Endothelial cell of umbilical vein (primary cell): ENCODE data around the gene EVC. TPM values are rescaled to one million over a fixed set of nuclear protein-coding genes. Genes with fewer than 3 reads are reported as not detected.

ENCODE experiments used
- BruUV-seq: library from RNA; stranded (reverse); fragments of 400-500 nt; replicated peaks from 2 replicates; lab custom pipeline; 2021; lab: Mats Ljungman, UMichigan
- CTCF ChIA-PET: fragments of 300-600, 350-600 bp; sonication (Branson Sonifier 250); formaldehyde crosslinking; loops from one replicate; lab custom pipeline; 2021; ENCODE audit warnings: antibody characterized with exemption, inconsistent platforms; lab: Charles Lee
- POLR2A ChIA-PET: fragments of 300-600, 350-600 bp; sonication (Branson Sonifier 250); formaldehyde crosslinking; loops from one replicate; lab custom pipeline; 2021; ENCODE audit warnings: antibody characterized with exemption, inconsistent platforms; lab: Charles Lee
- DNase-seq: peaks from one replicate; pipeline ENCODE4 v3.0.0-alpha.2; 2011; ENCODE audit warnings: low read depth, low spot score
- FAIRE-seq: peaks from 2 replicates; lab custom pipeline; 2011; peaks lifted over from hg19 to GRCh38; lab: Jason Lieb, UNC
- H2AFZ ChIP-seq: 2 replicates; pipeline ENCODE4 v1.6.0; 2012; ENCODE audit warnings: low read depth, low read length, control low read depth, inconsistent platforms
- H3K27ac ChIP-seq: 2 replicates; pipeline ENCODE4 v1.5.1; 2011; ENCODE audit warnings: low read depth, mild to moderate bottlenecking, control low read depth, low read length, moderate library complexity; ENCODE audit not compliant: insufficient read depth
- H3K27me3 ChIP-seq, 2 experiments: 2 replicates each; pipeline versions ENCODE4 v1.6.0 to v1.6.1; 2011; ENCODE audit warnings: low read length in 2 of 2, mixed read lengths in 1 of 2; ENCODE audit not compliant: control insufficient read depth in 2 of 2, insufficient read depth in 2 of 2
- H3K36me3 ChIP-seq, 2 experiments: 2 replicates in 1 of 2; 3 replicates in 1 of 2; pipeline ENCODE4 v1.5.1; 2011; ENCODE audit warnings: low read length in 2 of 2, mild to moderate bottlenecking in 1 of 2, moderate library complexity in 1 of 2; ENCODE audit not compliant: control insufficient read depth in 2 of 2, insufficient read depth in 2 of 2; ENCODE audit errors: extremely low read depth in 1 of 2
- H3K4me1 ChIP-seq: 3 replicates; pipeline ENCODE4 v1.5.1; 2011; ENCODE audit warnings: mild to moderate bottlenecking, low read length; ENCODE audit not compliant: control insufficient read depth, insufficient read depth; ENCODE audit errors: extremely low read depth
- H3K4me2 ChIP-seq: 2 replicates; pipeline ENCODE4 v1.6.1; 2011; ENCODE audit warnings: low read length, control low read depth, mixed read lengths; ENCODE audit not compliant: insufficient read depth
- H3K4me3 ChIP-seq, 3 experiments: fragments of 200-600 bp in 1 of 3; sonication (generic), shearing (Covaris generic) in 1 of 3; replicated peaks in 1 of 3; 2 replicates each; pipeline ENCODE4 v1.5.1; 2011 to 2016; ENCODE audit warnings: control low read depth in 3 of 3, low read length in 3 of 3, mild to moderate bottlenecking in 2 of 3, inconsistent platforms in 1 of 3, low read depth in 1 of 3, moderate library complexity in 1 of 3; ENCODE audit not compliant: insufficient read depth in 1 of 3
- H3K79me2 ChIP-seq: 2 replicates; pipeline ENCODE4 v1.6.0; 2012; ENCODE audit warnings: low read length, inconsistent platforms; ENCODE audit not compliant: control insufficient read depth, insufficient read depth
- H3K9ac ChIP-seq: replicated peaks from 2 replicates; pipeline ENCODE3; 2011; ENCODE audit warnings: low read length, control low read depth; ENCODE audit not compliant: insufficient read depth; ENCODE audit errors: extremely low read depth
- H3K9me1 ChIP-seq: replicated peaks from 3 replicates; pipeline ENCODE4 v1.6.0; 2011; ENCODE audit warnings: mild to moderate bottlenecking, low read length; ENCODE audit not compliant: control insufficient read depth, insufficient read depth; ENCODE audit errors: extremely low read depth
- H3K9me3 ChIP-seq: replicated peaks from 2 replicates; pipeline ENCODE4 v1.5.1; 2012; ENCODE audit warnings: low read length, inconsistent platforms; ENCODE audit not compliant: control insufficient read depth, insufficient read depth
- H4K20me1 ChIP-seq: replicated peaks from 2 replicates; pipeline ENCODE3; 2011; ENCODE audit warnings: mild to moderate bottlenecking, low read length; ENCODE audit not compliant: control insufficient read depth, insufficient read depth; ENCODE audit errors: extremely low read depth
- EZH2 ChIP-seq: IDR thresholded peaks from 2 replicates; pipeline ENCODE4 v1.6.1; 2012; ENCODE audit warnings: borderline replicate concordance, low read depth, mild to moderate bottlenecking, moderate library complexity, low read length, inconsistent platforms; ENCODE audit not compliant: severe bottlenecking
- FOS ChIP-seq: IDR thresholded peaks from 2 replicates; pipeline ENCODE4 v1.6.1; 2011; ENCODE audit warnings: mild to moderate bottlenecking, low read length, moderate library complexity, borderline replicate concordance; ENCODE audit not compliant: insufficient read depth
- GATA2 ChIP-seq: IDR thresholded peaks from 2 replicates; pipeline ENCODE4 v1.7.0; 2011; ENCODE audit warnings: low read depth, mild to moderate bottlenecking, moderate library complexity, mixed read lengths, low read length; ENCODE audit not compliant: insufficient read length, insufficient read depth
- JUN ChIP-seq: IDR thresholded peaks from 2 replicates; pipeline ENCODE4 v1.6.1; 2011; ENCODE audit warnings: borderline replicate concordance, low read depth; ENCODE audit not compliant: insufficient read length, insufficient read depth
- MAX ChIP-seq: IDR thresholded peaks from 2 replicates; pipeline ENCODE4 v1.6.1; 2011; ENCODE audit not compliant: insufficient read depth, insufficient read length
- MYC ChIP-seq: IDR thresholded peaks from one replicate; pipeline ENCODE4 v1.6.1; 2011; ENCODE audit warnings: mild to moderate bottlenecking, low read depth, low read length
- POLR2A ChIP-seq: IDR thresholded peaks from 2 replicates; pipeline ENCODE4 v1.6.1; 2012; ENCODE audit warnings: low read depth, mild to moderate bottlenecking, control low read depth, low read length
- POLR2AphosphoS5 ChIP-seq: IDR thresholded peaks from 2 replicates; pipeline ENCODE4 v1.6.1; 2012; ENCODE audit warnings: low read depth, mild to moderate bottlenecking, control low read depth, low read length, moderate library complexity; ENCODE audit not compliant: insufficient read depth
- dilution Hi-C: fragments of 300-500 bp; cut with MboI; formaldehyde crosslinking; loops from one replicate; pipeline ENCODE4 v1.15.0; 2019; ENCODE audit warnings: low sequenced_read_pairs; ENCODE audit not compliant: extremely low pct_ligation_motif_present
- intact Hi-C: fragments of 100-400 bp; cut with micrococcal nuclease; formaldehyde crosslinking; loops from one replicate; pipeline ENCODE4 v1.10.0; 2022
- polyA plus RNA-seq, 4 experiments: library from polyadenylated mRNA; depleted of rRNA in 3 of 4; stranded (reverse) in 3 of 4; unstranded in 1 of 4; fragments of >200 nt; gene quantifications; 2 replicates each; pipeline versions ENCODE4 v1.2.1 to v1.2.3, GENCODE V29; 2011 to 2012; ENCODE audit warnings: missing spikeins in 1 of 4
- total RNA-seq: library from RNA; stranded (reverse); gene quantifications from 2 replicates; pipeline ENCODE4 v1.2.3, GENCODE V29; 2021
- TF ChIP-seq, protein P1 (sequence below), 2 donors: IDR thresholded peaks; 1 replicate in 1 of 2; 2 replicates in 1 of 2; pipeline ENCODE4 v1.5.1; 2011; ENCODE audit warnings: low read length in 2 of 2, mild to moderate bottlenecking in 2 of 2, moderate library complexity in 2 of 2, control low read depth in 1 of 2, inconsistent platforms in 1 of 2, low read depth in 1 of 2; ENCODE audit not compliant: insufficient read depth in 1 of 2; ENCODE audit errors: extremely low read depth in 1 of 2

The EVC gene
- total and polyA plus RNA-seq, 2 donors (not counting 3 experiments of a cell fraction or from before 2014, with no cell fraction given), result 6.3 to 31.6 TPM

- CTCF ChIA-PET, result interaction anchor here (0.9 kb wide), 1 partner anchor 39 kb away, joined by 4 read pairs; no protein-coding TSS in a partner anchor
- POLR2A ChIA-PET, result no interaction called here
- H3K9ac ChIP-seq, result no peak overlapping the region
- H2AFZ ChIP-seq, result no peak overlapping the region
- dilution Hi-C loops (no loop called here), intact Hi-C loops (no loop called here)
- H3K9me3 ChIP-seq, result no peaks in the 10 kb centered on the region
- H3K9me1 ChIP-seq, result no peaks in the 10 kb centered on the region
- no peaks in the 10 kb centered on the region for H3K27me3 ChIP-seq
- no peaks in the 10 kb centered on the region for H3K79me2 ChIP-seq
- TF ChIP-seq POLR2A (no peak), MAX (no peak), FOS (no peak), MYC (no peak), JUN (no peak), EZH2 (no peak), GATA2 (no peak), POLR2AphosphoS5 (no peak)
- TF ChIP-seq, protein P1, sequence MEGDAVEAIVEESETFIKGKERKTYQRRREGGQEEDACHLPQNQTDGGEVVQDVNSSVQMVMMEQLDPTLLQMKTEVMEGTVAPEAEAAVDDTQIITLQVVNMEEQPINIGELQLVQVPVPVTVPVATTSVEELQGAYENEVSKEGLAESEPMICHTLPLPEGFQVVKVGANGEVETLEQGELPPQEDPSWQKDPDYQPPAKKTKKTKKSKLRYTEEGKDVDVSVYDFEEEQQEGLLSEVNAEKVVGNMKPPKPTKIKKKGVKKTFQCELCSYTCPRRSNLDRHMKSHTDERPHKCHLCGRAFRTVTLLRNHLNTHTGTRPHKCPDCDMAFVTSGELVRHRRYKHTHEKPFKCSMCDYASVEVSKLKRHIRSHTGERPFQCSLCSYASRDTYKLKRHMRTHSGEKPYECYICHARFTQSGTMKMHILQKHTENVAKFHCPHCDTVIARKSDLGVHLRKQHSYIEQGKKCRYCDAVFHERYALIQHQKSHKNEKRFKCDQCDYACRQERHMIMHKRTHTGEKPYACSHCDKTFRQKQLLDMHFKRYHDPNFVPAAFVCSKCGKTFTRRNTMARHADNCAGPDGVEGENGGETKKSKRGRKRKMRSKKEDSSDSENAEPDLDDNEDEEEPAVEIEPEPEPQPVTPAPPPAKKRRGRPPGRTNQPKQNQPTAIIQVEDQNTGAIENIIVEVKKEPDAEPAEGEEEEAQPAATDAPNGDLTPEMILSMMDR (IDR thresholded peaks at IDR 0.05; ENCODE audit: extremely low read depth in 1 of 2, insufficient read depth in 1 of 2, low read depth in 1 of 2, low read length in 2 of 2), result no peak
- BruUV-seq, result no TSS peak
- H3K4me2 ChIP-seq, result no peak overlapping the region
- peaks cover 4 to 20% of the 10 kb centered on the region in 2 experiments for H3K36me3 ChIP-seq
- DNase-seq (no peak), FAIRE-seq (no peak)
- H3K4me1 ChIP-seq, result no peaks in the 10 kb centered on the region
- no peak overlapping the region for H3K4me3 ChIP-seq
- no peaks in the 10 kb centered on the region for H4K20me1 ChIP-seq
- no peak overlapping the region for H3K27ac ChIP-seq
Observed at GRCh38 chr4:5676763-5677162, 34.2 kb upstream of the EVC start.
